WERI-Rb-1 (cell line): ENCODE results near the gene ITFG2.

ENCODE experiments used
- DNase-seq: peaks from one replicate; pipeline ENCODE4 v3.0.0-alpha.2; 2020
- H3K27ac ChIP-seq: fragments of 250-450 bp; sonication (Bioruptor Pico); 2 replicates; pipeline ENCODE4 v1.5.1; 2020; ENCODE audit warnings: mild to moderate bottlenecking, moderate library complexity
- H3K27me3 ChIP-seq: fragments of 250-450 bp; sonication (Bioruptor Pico); 2 replicates; pipeline ENCODE4 v1.5.1; 2021; ENCODE audit warnings: mild to moderate bottlenecking, low read depth, moderate library complexity; ENCODE audit not compliant: insufficient read depth, severe bottlenecking
- H3K36me3 ChIP-seq: fragments of 250-450 bp; sonication (Bioruptor Pico); 2 replicates; pipeline ENCODE4 v1.5.1; 2020; ENCODE audit warnings: mild to moderate bottlenecking, moderate library complexity
- H3K4me3 ChIP-seq: 2 replicates; pipeline ENCODE4 v1.5.1; 2011; ENCODE audit warnings: low read depth, mild to moderate bottlenecking, control low read depth, low read length
- H3K9me3 ChIP-seq: fragments of 250-450 bp; sonication (Bioruptor Pico); 2 replicates; pipeline ENCODE4 v1.5.1; 2021; ENCODE audit warnings: mild to moderate bottlenecking, moderate library complexity; ENCODE audit not compliant: severe bottlenecking
- CTCF ChIP-seq: IDR thresholded peaks from 2 replicates; pipeline ENCODE4 v1.5.1; 2011; ENCODE audit warnings: low read depth, mild to moderate bottlenecking, control low read depth, inconsistent platforms, low read length

ITFG2 gene

GRCh38 chr12:2812290-2813213 lies at the start of gene ITFG2:
Gene ITFG2 (plus strand): TSS chr12:2812668. CDS start chr12:2812761, 93 bp downstream.
- DNase-seq, result peak; percentile 98
- Histone ChIP-seq H3K36me3 (peaks cover 6% of the 10 kb centered on the region), H3K9me3 (no peaks in the 10 kb centered on the region), H3K27me3 (no peaks in the 10 kb centered on the region), H3K27ac (peak within 1 kb of the TSS; percentile 98), H3K4me3 (peak within 1 kb of the TSS; percentile 81)
- no peak for TF ChIP-seq CTCF

- DNase-seq, result no peak
- Histone ChIP-seq H3K36me3 (no peaks in the 10 kb centered on the region), H3K27me3 (no peaks in the 10 kb centered on the region), H3K27ac (no peak overlapping the region), H3K9me3 (no peaks in the 10 kb centered on the region), H3K4me3 (no peak overlapping the region)
- TF ChIP-seq CTCF, result no peak
Measured at GRCh38 chr12:2764398-2764797, 48.1 kb upstream of the ITFG2 start.

- no peak overlapping the region for H3K27ac ChIP-seq
- H3K4me3 ChIP-seq, result no peak overlapping the region
- DNase-seq, result no peak
- no peaks in the 10 kb centered on the region for H3K9me3 ChIP-seq
- TF ChIP-seq CTCF, result no peak
- no peaks in the 10 kb centered on the region for H3K27me3 ChIP-seq
- H3K36me3 ChIP-seq, result no peaks in the 10 kb centered on the region
Measured at GRCh38 chr12:2765052-2765451, 47.4 kb upstream of the ITFG2 start.

GRCh38 chr12:2765608-2766007 lies 46.9 kb upstream of the ITFG2 start:
- no peak overlapping the region for H3K4me3 ChIP-seq
- TF ChIP-seq CTCF, result no peak
- no peaks in the 10 kb centered on the region for H3K9me3 ChIP-seq
- H3K27ac ChIP-seq, result no peak overlapping the region
- H3K27me3 ChIP-seq, result no peaks in the 10 kb centered on the region
- no peak for DNase-seq
- no peaks in the 10 kb centered on the region for H3K36me3 ChIP-seq

- Histone ChIP-seq H3K27me3 (no peaks in the 10 kb centered on the region), H3K36me3 (no peaks in the 10 kb centered on the region), H3K9me3 (no peaks in the 10 kb centered on the region), H3K4me3 (no peak overlapping the region), H3K27ac (no peak overlapping the region)
- no peak for DNase-seq
- TF ChIP-seq CTCF, result no peak
Measured at GRCh38 chr12:2768224-2768961, 44.1 kb upstream of the ITFG2 start.
